ENCODE measurements around the gene NEGR1.

- TF ChIP-seq POLR2A (IDR thresholded peaks at IDR 0.05; ENCODE audit: low read depth) (no peak), CTCF (IDR thresholded peaks at IDR 0.05) (no peak), EP300 (IDR thresholded peaks at IDR 0.05) (no peak), POLR2AphosphoS5 (IDR thresholded peaks at IDR 0.05) (no peak)
Measured at GRCh38 chr1:71743862-71744261, 538.5 kb downstream of the NEGR1 start.
